Endothelial cell of umbilical vein (primary cell): Measurements from ENCODE around the gene KCNH5. TPM values are rescaled to one million over a fixed set of nuclear protein-coding genes. Genes with fewer than 3 reads are reported as not detected.

Source experiments
- BruUV-seq: library from RNA; stranded (reverse); fragments of 400-500 nt; replicated peaks from 2 replicates; lab custom pipeline; 2021; lab: Mats Ljungman, UMichigan
- CTCF ChIA-PET: fragments of 300-600, 350-600 bp; sonication (Branson Sonifier 250); formaldehyde crosslinking; loops from one replicate; lab custom pipeline; 2021; ENCODE audit warnings: antibody characterized with exemption, inconsistent platforms; lab: Charles Lee
- POLR2A ChIA-PET: fragments of 300-600, 350-600 bp; sonication (Branson Sonifier 250); formaldehyde crosslinking; loops from one replicate; lab custom pipeline; 2021; ENCODE audit warnings: antibody characterized with exemption, inconsistent platforms; lab: Charles Lee
- DNase-seq: peaks from one replicate; pipeline ENCODE4 v3.0.0-alpha.2; 2011; ENCODE audit warnings: low read depth, low spot score
- FAIRE-seq: peaks from 2 replicates; lab custom pipeline; 2011; peaks lifted over from hg19 to GRCh38; lab: Jason Lieb, UNC
- H2AFZ ChIP-seq: 2 replicates; pipeline ENCODE4 v1.6.0; 2012; ENCODE audit warnings: low read depth, low read length, control low read depth, inconsistent platforms
- H3K27ac ChIP-seq: 2 replicates; pipeline ENCODE4 v1.5.1; 2011; ENCODE audit warnings: low read depth, mild to moderate bottlenecking, control low read depth, low read length, moderate library complexity; ENCODE audit not compliant: insufficient read depth
- H3K27me3 ChIP-seq, 2 experiments: 2 replicates each; pipeline versions ENCODE4 v1.6.0 to v1.6.1; 2011; ENCODE audit warnings: low read length in 2 of 2, mixed read lengths in 1 of 2; ENCODE audit not compliant: control insufficient read depth in 2 of 2, insufficient read depth in 2 of 2
- H3K36me3 ChIP-seq, 2 experiments: 2 replicates in 1 of 2; 3 replicates in 1 of 2; pipeline ENCODE4 v1.5.1; 2011; ENCODE audit warnings: low read length in 2 of 2, mild to moderate bottlenecking in 1 of 2, moderate library complexity in 1 of 2; ENCODE audit not compliant: control insufficient read depth in 2 of 2, insufficient read depth in 2 of 2; ENCODE audit errors: extremely low read depth in 1 of 2
- H3K4me1 ChIP-seq: 3 replicates; pipeline ENCODE4 v1.5.1; 2011; ENCODE audit warnings: mild to moderate bottlenecking, low read length; ENCODE audit not compliant: control insufficient read depth, insufficient read depth; ENCODE audit errors: extremely low read depth
- H3K4me2 ChIP-seq: 2 replicates; pipeline ENCODE4 v1.6.1; 2011; ENCODE audit warnings: low read length, control low read depth, mixed read lengths; ENCODE audit not compliant: insufficient read depth
- H3K4me3 ChIP-seq, 3 experiments: fragments of 200-600 bp in 1 of 3; sonication (generic), shearing (Covaris generic) in 1 of 3; replicated peaks in 1 of 3; 2 replicates each; pipeline ENCODE4 v1.5.1; 2011 to 2016; ENCODE audit warnings: control low read depth in 3 of 3, low read length in 3 of 3, mild to moderate bottlenecking in 2 of 3, inconsistent platforms in 1 of 3, low read depth in 1 of 3, moderate library complexity in 1 of 3; ENCODE audit not compliant: insufficient read depth in 1 of 3
- H3K79me2 ChIP-seq: 2 replicates; pipeline ENCODE4 v1.6.0; 2012; ENCODE audit warnings: low read length, inconsistent platforms; ENCODE audit not compliant: control insufficient read depth, insufficient read depth
- H3K9ac ChIP-seq: replicated peaks from 2 replicates; pipeline ENCODE3; 2011; ENCODE audit warnings: low read length, control low read depth; ENCODE audit not compliant: insufficient read depth; ENCODE audit errors: extremely low read depth
- H3K9me1 ChIP-seq: replicated peaks from 3 replicates; pipeline ENCODE4 v1.6.0; 2011; ENCODE audit warnings: mild to moderate bottlenecking, low read length; ENCODE audit not compliant: control insufficient read depth, insufficient read depth; ENCODE audit errors: extremely low read depth
- H3K9me3 ChIP-seq: replicated peaks from 2 replicates; pipeline ENCODE4 v1.5.1; 2012; ENCODE audit warnings: low read length, inconsistent platforms; ENCODE audit not compliant: control insufficient read depth, insufficient read depth
- H4K20me1 ChIP-seq: replicated peaks from 2 replicates; pipeline ENCODE3; 2011; ENCODE audit warnings: mild to moderate bottlenecking, low read length; ENCODE audit not compliant: control insufficient read depth, insufficient read depth; ENCODE audit errors: extremely low read depth
- CTCF ChIP-seq, 2 donors: IDR thresholded peaks; 1 replicate in 1 of 2; 2 replicates in 1 of 2; pipeline ENCODE4 v1.5.1; 2011; ENCODE audit warnings: low read length in 2 of 2, mild to moderate bottlenecking in 2 of 2, moderate library complexity in 2 of 2, control low read depth in 1 of 2, inconsistent platforms in 1 of 2, low read depth in 1 of 2; ENCODE audit not compliant: insufficient read depth in 1 of 2; ENCODE audit errors: extremely low read depth in 1 of 2
- EZH2 ChIP-seq: IDR thresholded peaks from 2 replicates; pipeline ENCODE4 v1.6.1; 2012; ENCODE audit warnings: borderline replicate concordance, low read depth, mild to moderate bottlenecking, moderate library complexity, low read length, inconsistent platforms; ENCODE audit not compliant: severe bottlenecking
- FOS ChIP-seq: IDR thresholded peaks from 2 replicates; pipeline ENCODE4 v1.6.1; 2011; ENCODE audit warnings: mild to moderate bottlenecking, low read length, moderate library complexity, borderline replicate concordance; ENCODE audit not compliant: insufficient read depth
- GATA2 ChIP-seq: IDR thresholded peaks from 2 replicates; pipeline ENCODE4 v1.7.0; 2011; ENCODE audit warnings: low read depth, mild to moderate bottlenecking, moderate library complexity, mixed read lengths, low read length; ENCODE audit not compliant: insufficient read length, insufficient read depth
- JUN ChIP-seq: IDR thresholded peaks from 2 replicates; pipeline ENCODE4 v1.6.1; 2011; ENCODE audit warnings: borderline replicate concordance, low read depth; ENCODE audit not compliant: insufficient read length, insufficient read depth
- MYC ChIP-seq: IDR thresholded peaks from one replicate; pipeline ENCODE4 v1.6.1; 2011; ENCODE audit warnings: mild to moderate bottlenecking, low read depth, low read length
- POLR2A ChIP-seq: IDR thresholded peaks from 2 replicates; pipeline ENCODE4 v1.6.1; 2012; ENCODE audit warnings: low read depth, mild to moderate bottlenecking, control low read depth, low read length
- POLR2AphosphoS5 ChIP-seq: IDR thresholded peaks from 2 replicates; pipeline ENCODE4 v1.6.1; 2012; ENCODE audit warnings: low read depth, mild to moderate bottlenecking, control low read depth, low read length, moderate library complexity; ENCODE audit not compliant: insufficient read depth
- dilution Hi-C: fragments of 300-500 bp; cut with MboI; formaldehyde crosslinking; loops from one replicate; pipeline ENCODE4 v1.15.0; 2019; ENCODE audit warnings: low sequenced_read_pairs; ENCODE audit not compliant: extremely low pct_ligation_motif_present
- intact Hi-C: fragments of 100-400 bp; cut with micrococcal nuclease; formaldehyde crosslinking; loops from one replicate; pipeline ENCODE4 v1.10.0; 2022
- polyA plus RNA-seq, 4 experiments: library from polyadenylated mRNA; depleted of rRNA in 3 of 4; stranded (reverse) in 3 of 4; unstranded in 1 of 4; fragments of >200 nt; gene quantifications; 2 replicates each; pipeline versions ENCODE4 v1.2.1 to v1.2.3, GENCODE V29; 2011 to 2012; ENCODE audit warnings: missing spikeins in 1 of 4
- total RNA-seq: library from RNA; stranded (reverse); gene quantifications from 2 replicates; pipeline ENCODE4 v1.2.3, GENCODE V29; 2021
- TF ChIP-seq, protein P1 (sequence below): IDR thresholded peaks from 2 replicates; pipeline ENCODE4 v1.6.1; 2011; ENCODE audit not compliant: insufficient read depth, insufficient read length

KCNH5 gene
- total and polyA plus RNA-seq, 2 donors (not counting 3 experiments of a cell fraction or from before 2014, with no cell fraction given), result not detected

GRCh38 chr14:62709773-62710172 is 335.5 kb downstream of the KCNH5 start:
- no peak overlapping the region for H2AFZ ChIP-seq
- no peaks in the 10 kb centered on the region for H3K4me1 ChIP-seq
- TF ChIP-seq CTCF (IDR thresholded peaks at IDR 0.05; ENCODE audit: extremely low read depth in 1 of 2, insufficient read depth in 1 of 2, low read depth in 1 of 2, low read length in 2 of 2) (no peak), POLR2A (no peak), EZH2 (no peak), FOS (no peak), JUN (no peak)
- dilution Hi-C loops, result no loop called here
- no peaks in the 10 kb centered on the region for H3K36me3 ChIP-seq
- H4K20me1 ChIP-seq, result no peaks in the 10 kb centered on the region
- CTCF ChIA-PET, result no interaction called here
- no peaks in the 10 kb centered on the region for H3K9me1 ChIP-seq
- intact Hi-C loops, result no loop called here
- POLR2A ChIA-PET, result no interaction called here
- no TSS peak for BruUV-seq
- H3K27me3 ChIP-seq, result no peaks in the 10 kb centered on the region
- no peaks in the 10 kb centered on the region for H3K9me3 ChIP-seq
- H3K27ac ChIP-seq, result no peak overlapping the region
- H3K79me2 ChIP-seq, result no peaks in the 10 kb centered on the region
- DNase-seq, result no peak
- H3K4me3 ChIP-seq, result no peak overlapping the region
- H3K9ac ChIP-seq, result no peak overlapping the region
- H3K4me2 ChIP-seq, result no peak overlapping the region
- no peak for FAIRE-seq

DNA sequence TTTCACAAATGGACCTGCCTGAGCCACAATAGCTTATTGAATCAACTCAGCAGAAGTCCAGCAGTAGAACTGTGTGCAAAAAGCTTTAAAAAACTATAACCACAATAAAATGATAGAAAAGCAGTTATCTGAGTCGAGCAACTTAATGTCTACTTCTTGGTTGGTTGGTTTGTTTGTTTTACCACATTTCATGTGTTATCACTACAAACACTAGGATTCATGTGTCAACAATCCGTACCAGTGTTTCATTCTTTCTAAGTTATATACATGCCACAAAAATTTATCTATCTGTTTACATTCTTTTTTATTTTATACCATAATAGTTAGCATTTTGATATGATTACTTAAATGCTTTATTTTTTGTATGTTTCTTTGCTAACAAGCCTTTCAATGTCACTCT is 339.0 kb downstream of the KCNH5 start:
- Histone ChIP-seq H3K27ac (no peak overlapping the region), H2AFZ (no peak overlapping the region), H3K4me3 (no peak overlapping the region), H3K79me2 (no peaks in the 10 kb centered on the region), H3K27me3 (no peaks in the 10 kb centered on the region), H3K9ac (no peak overlapping the region), H3K36me3 (no peaks in the 10 kb centered on the region), H3K4me1 (no peaks in the 10 kb centered on the region), H3K9me1 (no peaks in the 10 kb centered on the region), H4K20me1 (no peaks in the 10 kb centered on the region), H3K4me2 (no peak overlapping the region), H3K9me3 (no peaks in the 10 kb centered on the region)
- no peak for FAIRE-seq
- intact Hi-C loops, result no loop called here
- POLR2A ChIA-PET, result no interaction called here
- CTCF ChIA-PET, result no interaction called here
- BruUV-seq, result no TSS peak
- DNase-seq, result no peak
- dilution Hi-C loops, result no loop called here
- TF ChIP-seq POLR2AphosphoS5 (no peak), GATA2 (no peak), MYC (no peak), POLR2A (no peak), CTCF (IDR thresholded peaks at IDR 0.05; ENCODE audit: extremely low read depth in 1 of 2, insufficient read depth in 1 of 2, low read depth in 1 of 2, low read length in 2 of 2) (no peak), JUN (no peak), EZH2 (no peak), FOS (no peak)
- TF ChIP-seq, protein P1, sequence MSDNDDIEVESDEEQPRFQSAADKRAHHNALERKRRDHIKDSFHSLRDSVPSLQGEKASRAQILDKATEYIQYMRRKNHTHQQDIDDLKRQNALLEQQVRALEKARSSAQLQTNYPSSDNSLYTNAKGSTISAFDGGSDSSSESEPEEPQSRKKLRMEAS, result no peak
